Right forelimb (tissue), 1 donor: Measurements from ENCODE around the gene PNPLA3.
A peak's percentile ranks its signal among the peaks of the same experiment; 100 is the strongest.

Experiments
- DNase-seq: peaks from one replicate; pipeline ENCODE4 v3.0.0-alpha.2; 2018

Gene PNPLA3

DNA sequence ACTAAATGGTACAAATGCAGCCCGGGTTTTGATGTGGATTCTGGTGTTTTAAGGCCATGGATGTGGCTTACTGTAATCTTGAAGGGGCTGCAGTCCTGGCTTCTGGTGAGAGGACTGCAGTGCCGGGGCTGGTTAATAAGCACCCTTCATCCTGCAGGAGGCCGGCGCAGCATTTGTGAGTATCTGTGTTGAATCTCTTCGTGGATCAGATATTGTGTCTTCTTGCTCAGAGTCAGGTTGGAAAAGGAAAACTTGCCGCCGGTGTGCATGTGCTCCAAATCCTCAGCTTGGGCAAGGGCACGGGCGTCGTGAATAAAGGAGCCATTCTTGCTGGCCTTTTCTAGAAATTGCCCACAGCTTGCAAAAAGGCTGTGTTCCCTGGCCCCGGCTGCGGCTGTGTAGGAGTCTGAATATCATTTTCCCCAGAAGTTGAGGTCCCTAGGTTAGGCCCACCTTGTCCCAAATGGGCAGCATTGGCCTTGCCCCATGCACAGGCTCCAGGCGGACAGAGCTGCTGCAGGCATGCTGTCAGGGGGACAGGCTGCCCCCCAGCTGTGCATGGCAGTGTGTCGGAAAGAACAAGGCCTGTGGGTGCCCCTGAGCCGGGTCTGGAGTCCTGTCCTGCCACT is 71.6 kb downstream of the PNPLA3 start:
- DNase-seq = peak; percentile 17

DNA sequence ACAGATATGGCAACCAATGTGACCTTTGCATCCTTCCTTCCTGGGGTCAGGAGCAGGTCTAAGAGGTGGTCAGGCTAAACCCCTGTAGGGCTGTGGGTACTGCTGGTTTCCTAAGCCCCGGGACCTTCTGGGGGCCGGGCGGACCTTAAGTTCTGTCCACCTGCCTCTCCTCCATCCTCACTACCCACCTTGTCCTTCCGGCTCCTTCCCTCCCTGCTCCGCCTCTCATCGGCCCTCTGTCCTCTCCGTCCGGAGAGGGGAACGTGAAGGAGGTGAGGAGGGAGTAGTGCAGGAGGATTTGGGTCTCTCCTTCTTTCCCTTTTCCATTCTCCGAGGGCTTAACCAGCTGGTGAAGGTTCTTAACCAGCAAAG is 72.2 kb downstream of the PNPLA3 start:
- DNase-seq = no peak

DNA sequence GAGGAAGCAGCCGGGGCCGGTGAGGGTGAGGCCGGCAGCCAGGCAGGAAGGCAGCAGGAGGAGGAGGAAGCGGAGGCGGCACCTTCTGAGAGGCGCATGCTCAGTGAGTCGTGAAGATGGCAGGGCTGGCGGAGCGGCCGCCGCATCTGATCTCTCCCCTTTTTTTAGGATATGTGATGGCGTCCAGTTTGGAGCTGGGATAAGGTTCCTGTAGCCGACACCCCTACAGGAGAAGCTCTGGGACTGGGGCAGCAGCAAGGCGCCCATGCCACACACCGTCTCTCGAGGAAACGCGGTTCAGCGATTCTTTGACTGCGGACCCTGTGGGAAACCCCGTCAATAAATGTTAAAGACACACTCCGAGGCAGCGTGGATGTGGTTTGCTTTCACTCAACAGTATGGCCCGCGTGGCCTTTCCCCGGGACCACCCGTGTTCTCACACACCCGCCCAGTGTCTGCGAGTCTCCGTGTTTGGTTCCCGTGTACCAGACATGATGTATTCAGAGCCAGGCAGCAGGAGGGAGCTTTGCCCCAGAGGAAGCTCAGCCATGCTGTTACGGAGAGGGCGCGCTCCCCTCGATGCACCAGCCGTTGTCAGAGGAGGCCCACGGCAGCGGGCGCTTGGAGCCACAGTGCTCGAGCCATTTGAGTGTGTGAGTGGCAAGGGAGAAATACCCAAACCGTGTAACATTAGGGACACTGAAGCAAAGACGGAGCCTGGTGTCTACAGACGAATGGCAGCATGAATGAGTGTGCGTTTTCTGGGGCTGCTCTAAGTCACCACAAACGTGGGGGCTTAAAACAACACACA is 72.8 kb downstream of the PNPLA3 start:
- peak; percentile 35 for DNase-seq

DNA sequence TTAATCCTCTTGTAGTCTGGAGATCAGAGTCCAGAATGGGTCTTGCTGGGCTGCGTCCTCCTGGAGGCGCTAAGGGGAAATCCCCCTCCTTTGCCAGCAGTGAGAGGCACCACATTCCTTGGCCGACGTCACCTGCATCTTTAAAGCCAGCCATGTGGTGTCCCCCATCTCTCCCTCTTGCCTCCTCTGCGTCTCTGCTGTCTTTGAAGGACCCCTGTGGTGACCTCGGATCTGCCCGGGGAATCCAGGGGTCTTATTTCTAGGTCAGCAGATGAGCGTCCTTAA is 73.3 kb downstream of the PNPLA3 start:
- no peak for DNase-seq
